K562 (cell line): Measurements from ENCODE around the gene RABGAP1L. TPM values are rescaled to one million over a fixed set of nuclear protein-coding genes. Genes with fewer than 3 reads are reported as not detected.

Experiments used
- ETS2 ChIP-seq: IDR thresholded peaks from 2 replicates; pipeline ENCODE4 v1.6.1; 2016; ENCODE audit warnings: borderline replicate concordance, missing genetic modification characterization, mild to moderate bottlenecking, moderate library complexity, missing compliant biosample characterization; ENCODE audit not compliant: poor library complexity, severe bottlenecking
- LCOR ChIP-seq: sonication (generic); formaldehyde crosslinking; IDR thresholded peaks from 2 replicates; pipeline ENCODE4 v1.8.0; 2022; ENCODE audit warnings: mild to moderate bottlenecking, missing genetic modification reagents
- MECOM ChIP-seq: fragments of 250-450 bp; sonication (Bioruptor Pico); IDR thresholded peaks from 2 replicates; pipeline ENCODE4 v1.8.0; 2022; ENCODE audit warnings: inconsistent platforms
- PHF20 ChIP-seq: fragments of 450-650 bp; IDR thresholded peaks from 2 replicates; pipeline ENCODE4 v1.6.1; 2018; ENCODE audit not compliant: partially characterized antibody
- SETDB1 ChIP-seq: IDR thresholded peaks from one replicate; pipeline ENCODE4 v1.6.1; 2012; ENCODE audit warnings: low read length, control low read depth, inconsistent platforms
- polyA plus RNA-seq, 8 experiments: library from polyadenylated mRNA; depleted of rRNA in 4 of 8; stranded (reverse) in 5 of 8; unstranded in 3 of 8; fragments of >200 nt; fragmentation: Nextera tagmentation in 2 of 8; fragmentation: Illumina TruSeq in 1 of 8; extraction: Ambion mirVana in 2 of 8; extraction: Trizol in 1 of 8; gene quantifications; 2 replicates each; pipeline versions ENCODE4 v1.2.1 to v1.2.3, GENCODE V29; 2011 to 2014; ENCODE audit warnings: inconsistent platforms in 1 of 8, missing spikeins in 1 of 8
- total RNA-seq, 7 experiments: library from RNA; depleted of rRNA in 6 of 7; stranded (reverse); fragments of >200 nt in 6 of 7; fragmentation: Illumina TruSeq in 2 of 7; extraction: Trizol in 2 of 7; gene quantifications; 2 replicates each; pipeline versions ENCODE4 v1.2.1 to v1.2.3, GENCODE V29; 2011 to 2021; ENCODE audit warnings: low replicate concordance in 1 of 7
- TF ChIP-seq, protein P1 (sequence below): fragments of 450-650 bp; IDR thresholded peaks from 2 replicates; pipeline ENCODE4 v1.6.1; 2016; ENCODE audit warnings: low read depth
- TF ChIP-seq, protein P2 (sequence below): fragments of 250-450 bp; sonication (Bioruptor Pico); IDR thresholded peaks from 2 replicates; pipeline ENCODE4 v1.8.0; 2022; ENCODE audit warnings: moderate library complexity, mild to moderate bottlenecking, inconsistent platforms
- TF ChIP-seq, protein P3 (sequence below), 2 experiments: fragments of 450-650 bp; IDR thresholded peaks; 2 replicates each; pipeline ENCODE4 v1.6.1; 2016

The RABGAP1L gene
- total and polyA plus RNA-seq, 9 of the 15 experiments (the other 6 are each of a cell fraction or from before 2014, with no cell fraction given) = 16.5 to 44.9 (median 26.7) TPM

DNA sequence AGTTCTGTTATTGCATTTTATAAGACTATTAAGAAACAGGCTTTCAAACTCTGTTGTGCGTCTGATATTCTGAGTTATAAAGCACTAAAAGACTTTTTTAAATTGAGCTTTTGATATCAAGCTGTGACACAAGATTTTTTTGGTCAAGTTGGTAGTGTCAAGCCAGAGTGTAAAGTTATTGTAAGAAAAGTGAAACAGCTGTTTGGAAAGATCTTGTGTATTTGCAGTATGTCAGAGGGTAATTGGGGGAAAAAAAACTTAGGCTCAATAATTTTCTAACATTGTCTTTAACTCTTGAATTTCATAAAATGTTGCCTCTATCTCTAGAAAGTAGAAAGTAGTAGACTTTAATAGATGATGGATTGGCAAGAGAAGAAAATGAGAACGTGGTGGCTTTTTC lies 844.2 kb downstream of the RABGAP1L start (continued):
- TF ChIP-seq, protein P1, sequence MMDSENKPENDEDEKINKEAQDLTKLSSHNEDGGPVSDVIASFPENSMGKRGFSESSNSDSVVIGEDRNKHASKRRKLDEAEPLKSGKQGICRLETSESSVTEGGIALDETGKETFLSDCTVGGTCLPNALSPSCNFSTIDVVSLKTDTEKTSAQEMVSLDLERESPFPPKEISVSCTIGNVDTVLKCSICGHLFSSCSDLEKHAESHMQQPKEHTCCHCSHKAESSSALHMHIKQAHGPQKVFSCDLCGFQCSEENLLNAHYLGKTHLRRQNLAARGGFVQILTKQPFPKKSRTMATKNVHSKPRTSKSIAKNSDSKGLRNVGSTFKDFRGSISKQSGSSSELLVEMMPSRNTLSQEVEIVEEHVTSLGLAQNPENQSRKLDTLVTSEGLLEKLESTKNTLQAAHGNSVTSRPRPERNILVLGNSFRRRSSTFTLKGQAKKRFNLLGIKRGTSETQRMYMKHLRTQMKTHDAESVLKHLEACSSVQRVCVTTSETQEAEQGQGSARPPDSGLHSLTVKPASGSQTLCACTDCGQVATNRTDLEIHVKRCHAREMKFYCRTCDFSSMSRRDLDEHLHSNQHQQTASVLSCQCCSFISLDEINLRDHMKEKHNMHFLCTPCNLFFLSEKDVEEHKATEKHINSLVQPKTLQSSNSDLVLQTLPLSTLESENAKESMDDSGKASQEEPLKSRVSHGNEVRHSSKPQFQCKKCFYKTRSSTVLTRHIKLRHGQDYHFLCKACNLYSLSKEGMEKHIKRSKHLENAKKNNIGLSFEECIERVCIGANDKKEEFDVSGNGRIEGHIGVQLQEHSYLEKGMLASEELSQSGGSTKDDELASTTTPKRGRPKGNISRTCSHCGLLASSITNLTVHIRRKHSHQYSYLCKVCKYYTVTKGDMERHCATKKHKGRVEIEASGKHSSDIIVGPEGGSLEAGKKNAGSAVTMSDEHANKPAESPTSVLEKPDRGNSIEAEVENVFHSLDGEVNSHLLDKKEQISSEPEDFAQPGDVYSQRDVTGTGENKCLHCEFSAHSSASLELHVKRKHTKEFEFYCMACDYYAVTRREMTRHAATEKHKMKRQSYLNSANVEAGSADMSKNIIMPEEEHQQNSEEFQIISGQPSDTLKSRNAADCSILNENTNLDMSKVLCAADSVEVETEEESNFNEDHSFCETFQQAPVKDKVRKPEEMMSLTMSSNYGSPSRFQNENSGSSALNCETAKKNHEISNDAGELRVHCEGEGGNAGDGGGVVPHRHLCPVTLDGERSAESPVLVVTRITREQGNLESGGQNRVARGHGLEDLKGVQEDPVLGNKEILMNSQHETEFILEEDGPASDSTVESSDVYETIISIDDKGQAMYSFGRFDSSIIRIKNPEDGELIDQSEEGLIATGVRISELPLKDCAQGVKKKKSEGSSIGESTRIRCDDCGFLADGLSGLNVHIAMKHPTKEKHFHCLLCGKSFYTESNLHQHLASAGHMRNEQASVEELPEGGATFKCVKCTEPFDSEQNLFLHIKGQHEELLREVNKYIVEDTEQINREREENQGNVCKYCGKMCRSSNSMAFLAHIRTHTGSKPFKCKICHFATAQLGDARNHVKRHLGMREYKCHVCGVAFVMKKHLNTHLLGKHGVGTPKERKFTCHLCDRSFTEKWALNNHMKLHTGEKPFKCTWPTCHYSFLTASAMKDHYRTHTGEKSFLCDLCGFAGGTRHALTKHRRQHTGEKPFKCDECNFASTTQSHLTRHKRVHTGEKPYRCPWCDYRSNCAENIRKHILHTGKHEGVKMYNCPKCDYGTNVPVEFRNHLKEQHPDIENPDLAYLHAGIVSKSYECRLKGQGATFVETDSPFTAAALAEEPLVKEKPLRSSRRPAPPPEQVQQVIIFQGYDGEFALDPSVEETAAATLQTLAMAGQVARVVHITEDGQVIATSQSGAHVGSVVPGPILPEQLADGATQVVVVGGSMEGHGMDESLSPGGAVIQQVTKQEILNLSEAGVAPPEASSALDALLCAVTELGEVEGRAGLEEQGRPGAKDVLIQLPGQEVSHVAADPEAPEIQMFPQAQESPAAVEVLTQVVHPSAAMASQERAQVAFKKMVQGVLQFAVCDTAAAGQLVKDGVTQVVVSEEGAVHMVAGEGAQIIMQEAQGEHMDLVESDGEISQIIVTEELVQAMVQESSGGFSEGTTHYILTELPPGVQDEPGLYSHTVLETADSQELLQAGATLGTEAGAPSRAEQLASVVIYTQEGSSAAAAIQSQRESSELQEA = no peak
- TF ChIP-seq PHF20 (no peak), ETS2 (tag) (no peak), MECOM (CRISPR knock-in tag) (no peak), SETDB1 (no peak), LCOR (CRISPR knock-in tag) (no peak)
- TF ChIP-seq, protein P2, sequence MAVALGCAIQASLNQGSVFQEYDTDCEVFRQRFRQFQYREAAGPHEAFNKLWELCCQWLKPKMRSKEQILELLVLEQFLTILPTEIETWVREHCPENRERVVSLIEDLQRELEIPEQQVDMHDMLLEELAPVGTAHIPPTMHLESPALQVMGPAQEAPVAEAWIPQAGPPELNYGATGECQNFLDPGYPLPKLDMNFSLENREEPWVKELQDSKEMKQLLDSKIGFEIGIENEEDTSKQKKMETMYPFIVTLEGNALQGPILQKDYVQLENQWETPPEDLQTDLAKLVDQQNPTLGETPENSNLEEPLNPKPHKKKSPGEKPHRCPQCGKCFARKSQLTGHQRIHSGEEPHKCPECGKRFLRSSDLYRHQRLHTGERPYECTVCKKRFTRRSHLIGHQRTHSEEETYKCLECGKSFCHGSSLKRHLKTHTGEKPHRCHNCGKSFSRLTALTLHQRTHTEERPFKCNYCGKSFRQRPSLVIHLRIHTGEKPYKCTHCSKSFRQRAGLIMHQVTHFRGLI = no peak
- TF ChIP-seq, protein P3, sequence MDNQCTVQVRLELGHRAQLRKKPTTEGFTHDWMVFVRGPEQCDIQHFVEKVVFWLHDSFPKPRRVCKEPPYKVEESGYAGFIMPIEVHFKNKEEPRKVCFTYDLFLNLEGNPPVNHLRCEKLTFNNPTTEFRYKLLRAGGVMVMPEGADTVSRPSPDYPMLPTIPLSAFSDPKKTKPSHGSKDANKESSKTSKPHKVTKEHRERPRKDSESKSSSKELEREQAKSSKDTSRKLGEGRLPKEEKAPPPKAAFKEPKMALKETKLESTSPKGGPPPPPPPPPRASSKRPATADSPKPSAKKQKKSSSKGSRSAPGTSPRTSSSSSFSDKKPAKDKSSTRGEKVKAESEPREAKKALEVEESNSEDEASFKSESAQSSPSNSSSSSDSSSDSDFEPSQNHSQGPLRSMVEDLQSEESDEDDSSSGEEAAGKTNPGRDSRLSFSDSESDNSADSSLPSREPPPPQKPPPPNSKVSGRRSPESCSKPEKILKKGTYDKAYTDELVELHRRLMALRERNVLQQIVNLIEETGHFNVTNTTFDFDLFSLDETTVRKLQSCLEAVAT (IDR thresholded peaks at IDR 0.05) = 0 out of 4 replicates have a peak, but pooled peaks of 1 of the 2 experiments have one; percentile 17
